Neural progenitor cell (in vitro differentiated cells): Measurements from ENCODE around the gene TMEM175. TPM values are rescaled to one million over a fixed set of nuclear protein-coding genes. Genes with fewer than 3 reads are reported as not detected.
A peak's percentile ranks its signal among the peaks of the same experiment; 100 is the strongest.

Experiments
- DNase-seq: peaks from one replicate; pipeline ENCODE4 v3.0.0-alpha.2; 2016; ENCODE audit warnings: low spot score
- H2AFZ ChIP-seq: fragments of 200-600 bp; sonication (generic); replicated peaks from 2 replicates; pipeline ENCODE4 v1.6.1; 2016; ENCODE audit warnings: antibody characterized with exemption
- H3F3A ChIP-seq: fragments of 200-600 bp; sonication (generic); 2 replicates; pipeline ENCODE4 v1.6.1; 2016; ENCODE audit warnings: antibody characterized with exemption, low read depth
- H3K27ac ChIP-seq: fragments of 200-600 bp; sonication (generic); 2 replicates; pipeline ENCODE4 v1.5.1; 2016; ENCODE audit warnings: mild to moderate bottlenecking
- H3K27me3 ChIP-seq: fragments of 200-600 bp; sonication (generic); 2 replicates; pipeline ENCODE4 v1.6.1; 2016; ENCODE audit warnings: mild to moderate bottlenecking, moderate library complexity
- H3K36me3 ChIP-seq: fragments of 200-600 bp; sonication (generic); 2 replicates; pipeline ENCODE4 v1.5.1; 2016
- H3K4me1 ChIP-seq: fragments of 200-600 bp; sonication (generic); 2 replicates; pipeline ENCODE4 v1.6.1; 2016; ENCODE audit warnings: mixed run types
- H3K4me2 ChIP-seq: fragments of 200-600 bp; sonication (generic); 2 replicates; pipeline ENCODE4 v1.6.1; 2016
- H3K4me3 ChIP-seq: fragments of 200-600 bp; sonication (generic); 2 replicates; pipeline ENCODE4 v1.5.1; 2016
- H3K79me2 ChIP-seq: fragments of 200-600 bp; sonication (generic); 2 replicates; pipeline ENCODE4 v1.6.1; 2016; ENCODE audit warnings: low read depth
- H3K9ac ChIP-seq: fragments of 200-600 bp; sonication (generic); 2 replicates; pipeline ENCODE4 v1.6.1; 2016
- H3K9me3 ChIP-seq: fragments of 200-600 bp; sonication (generic); 2 replicates; pipeline ENCODE4 v1.5.1; 2016; ENCODE audit warnings: low read depth
- H4K20me1 ChIP-seq: fragments of 200-600 bp; sonication (generic); 2 replicates; pipeline ENCODE4 v1.6.1; 2016; ENCODE audit warnings: low read depth
- H3K27ac Mint-ChIP-seq: 3 replicates; pipeline ENCODE4 v1.8.0; 2021; ENCODE audit warnings: mixed read lengths
- H3K27me3 Mint-ChIP-seq: 2 replicates; pipeline ENCODE4 v1.8.0; 2022; ENCODE audit warnings: low read depth, mild to moderate bottlenecking, inconsistent platforms, moderate library complexity, mixed read lengths; ENCODE audit not compliant: insufficient read depth
- H3K36me3 Mint-ChIP-seq: 3 replicates; pipeline ENCODE4 v1.8.0; 2021; ENCODE audit warnings: mixed read lengths
- H3K4me1 Mint-ChIP-seq: 3 replicates; pipeline ENCODE4 v1.8.0; 2021; ENCODE audit warnings: mixed read lengths
- H3K4me3 Mint-ChIP-seq: 3 replicates; pipeline ENCODE4 v1.8.0; 2021; ENCODE audit warnings: mild to moderate bottlenecking, moderate library complexity, mixed read lengths
- H3K9me3 Mint-ChIP-seq: 3 replicates; pipeline ENCODE4 v1.8.0; 2020; ENCODE audit warnings: mixed read lengths
- CTCF ChIP-seq: fragments of 200-600 bp; sonication (generic); IDR thresholded peaks from 2 replicates; pipeline ENCODE4 v1.5.1; 2017; ENCODE audit warnings: antibody characterized with exemption, mild to moderate bottlenecking
- EZH2 ChIP-seq: fragments of 200-600 bp; sonication (generic); IDR thresholded peaks from 2 replicates; pipeline ENCODE4 v1.6.1; 2017; ENCODE audit warnings: antibody characterized with exemption, mild to moderate bottlenecking, moderate library complexity
- EZH2phosphoT487 ChIP-seq: fragments of 200-600 bp; sonication (generic); IDR thresholded peaks from 2 replicates; pipeline ENCODE4 v1.6.1; 2017; ENCODE audit warnings: antibody characterized with exemption
- total RNA-seq: library from RNA; depleted of rRNA; stranded (reverse); fragments of >200 nt; gene quantifications from 2 replicates; pipeline ENCODE4 v1.2.3, GENCODE V29; 2015; ENCODE audit warnings: low replicate concordance

The TMEM175 gene
- total RNA-seq, 1 donor from 2014 or later = 4.4 TPM

GRCh38 chr4:907103-907400, 25.2 kb upstream of the TMEM175 start:
- no peak overlapping the region for H3K9ac ChIP-seq
- no peak overlapping the region for H3K4me3 ChIP-seq
- Mint-ChIP-seq H3K27ac (no peak overlapping the region), H3K36me3 (peaks cover 16% of the 10 kb centered on the region), H3K4me3 (no peak overlapping the region), H3K27me3 (peaks cover 3% of the 10 kb centered on the region), H3K4me1 (no peaks in the 10 kb centered on the region), H3K9me3 (peaks cover 2% of the 10 kb centered on the region)
- no peak overlapping the region for H3K4me2 ChIP-seq
- H3K27me3 ChIP-seq = no peaks in the 10 kb centered on the region
- no peak overlapping the region for H3K27ac ChIP-seq
- H3K36me3 ChIP-seq = no peaks in the 10 kb centered on the region
- no peak overlapping the region for H2AFZ ChIP-seq
- peaks cover 5% of the 10 kb centered on the region for H3F3A ChIP-seq
- TF ChIP-seq EZH2 (no peak), CTCF (no peak), EZH2phosphoT487 (no peak)
- H4K20me1 ChIP-seq = no peaks in the 10 kb centered on the region
- H3K9me3 ChIP-seq = no peaks in the 10 kb centered on the region
- H3K79me2 ChIP-seq = no peaks in the 10 kb centered on the region
- H3K4me1 ChIP-seq = no peaks in the 10 kb centered on the region
- no peak for DNase-seq

- no peak overlapping the region for H3K27ac ChIP-seq
- Mint-ChIP-seq H3K27me3 (peaks cover 3% of the 10 kb centered on the region), H3K9me3 (peaks cover 2% of the 10 kb centered on the region), H3K4me1 (peaks cover 3% of the 10 kb centered on the region), H3K27ac (no peak overlapping the region), H3K36me3 (peaks cover 13% of the 10 kb centered on the region), H3K4me3 (no peak overlapping the region)
- no peaks in the 10 kb centered on the region for H3K27me3 ChIP-seq
- H3K4me2 ChIP-seq = no peak overlapping the region
- H3K4me1 ChIP-seq = no peaks in the 10 kb centered on the region
- H3K9me3 ChIP-seq = no peaks in the 10 kb centered on the region
- no peak for DNase-seq
- no peak overlapping the region for H3K4me3 ChIP-seq
- no peak overlapping the region for H3K9ac ChIP-seq
- H2AFZ ChIP-seq = no peak overlapping the region
- TF ChIP-seq EZH2phosphoT487 = no peak
- TF ChIP-seq CTCF = no peak
- no peak for TF ChIP-seq EZH2
- peaks cover 5% of the 10 kb centered on the region for H3F3A ChIP-seq
- no peaks in the 10 kb centered on the region for H3K79me2 ChIP-seq
- H4K20me1 ChIP-seq = no peaks in the 10 kb centered on the region
- H3K36me3 ChIP-seq = no peaks in the 10 kb centered on the region
These were observed 24.4 kb upstream of the TMEM175 start for GRCh38 chr4:907691-908425.

- H4K20me1 ChIP-seq = peaks cover 6% of the 10 kb centered on the region
- Mint-ChIP-seq H3K9me3 (peaks cover 2% of the 10 kb centered on the region), H3K27ac (peak overlapping the region; percentile 33), H3K27me3 (peaks cover 3% of the 10 kb centered on the region), H3K36me3 (peaks cover 12% of the 10 kb centered on the region), H3K4me3 (no peak overlapping the region), H3K4me1 (peaks cover 4% of the 10 kb centered on the region)
- no peak overlapping the region for H3K4me2 ChIP-seq
- no peaks in the 10 kb centered on the region for H3K36me3 ChIP-seq
- no peaks in the 10 kb centered on the region for H3K79me2 ChIP-seq
- no peak for DNase-seq
- no peaks in the 10 kb centered on the region for H3K4me1 ChIP-seq
- H3K4me3 ChIP-seq = no peak overlapping the region
- no peak overlapping the region for H3K27ac ChIP-seq
- H3K9me3 ChIP-seq = no peaks in the 10 kb centered on the region
- no peaks in the 10 kb centered on the region for H3K27me3 ChIP-seq
- TF ChIP-seq EZH2 = no peak
- no peak for TF ChIP-seq EZH2phosphoT487
- no peak for TF ChIP-seq CTCF
- no peak overlapping the region for H3K9ac ChIP-seq
- H2AFZ ChIP-seq = no peak overlapping the region
- H3F3A ChIP-seq = peaks cover 5% of the 10 kb centered on the region
These were observed 23.1 kb upstream of the TMEM175 start for GRCh38 chr4:909131-909571.
